ENCODE measurements around the gene DEDD. TPM values are rescaled to one million over a fixed set of nuclear protein-coding genes. Genes with fewer than 3 reads are reported as not detected.

The DEDD gene
- total and polyA plus RNA-seq, 2 experiments from 2014 or later, result 28.1 to 35.5 TPM

GRCh38 chr1:161166669-161167548 lies 34.4 kb upstream of the DEDD start:
- H3K4me1 ChIP-seq (ENCODE audit: low read depth), result no peaks in the 10 kb centered on the region
- peak in 1 of 2 donors; percentile 59 for DNase-seq (ENCODE audit: low read depth in 1 of 2, low spot score in 1 of 2)
- H3K4me3 ChIP-seq, result peak overlapping the region; percentile 60
- H3K27me3 ChIP-seq, result no peaks in the 10 kb centered on the region
- H3K9me3 ChIP-seq (ENCODE audit: low read depth), result no peaks in the 10 kb centered on the region
- TF ChIP-seq, protein P1, sequence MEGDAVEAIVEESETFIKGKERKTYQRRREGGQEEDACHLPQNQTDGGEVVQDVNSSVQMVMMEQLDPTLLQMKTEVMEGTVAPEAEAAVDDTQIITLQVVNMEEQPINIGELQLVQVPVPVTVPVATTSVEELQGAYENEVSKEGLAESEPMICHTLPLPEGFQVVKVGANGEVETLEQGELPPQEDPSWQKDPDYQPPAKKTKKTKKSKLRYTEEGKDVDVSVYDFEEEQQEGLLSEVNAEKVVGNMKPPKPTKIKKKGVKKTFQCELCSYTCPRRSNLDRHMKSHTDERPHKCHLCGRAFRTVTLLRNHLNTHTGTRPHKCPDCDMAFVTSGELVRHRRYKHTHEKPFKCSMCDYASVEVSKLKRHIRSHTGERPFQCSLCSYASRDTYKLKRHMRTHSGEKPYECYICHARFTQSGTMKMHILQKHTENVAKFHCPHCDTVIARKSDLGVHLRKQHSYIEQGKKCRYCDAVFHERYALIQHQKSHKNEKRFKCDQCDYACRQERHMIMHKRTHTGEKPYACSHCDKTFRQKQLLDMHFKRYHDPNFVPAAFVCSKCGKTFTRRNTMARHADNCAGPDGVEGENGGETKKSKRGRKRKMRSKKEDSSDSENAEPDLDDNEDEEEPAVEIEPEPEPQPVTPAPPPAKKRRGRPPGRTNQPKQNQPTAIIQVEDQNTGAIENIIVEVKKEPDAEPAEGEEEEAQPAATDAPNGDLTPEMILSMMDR (IDR thresholded peaks at IDR 0.05; ENCODE audit: low read depth, low read length), result no peak
- peaks cover 21% of the 10 kb centered on the region for H3K36me3 ChIP-seq
- H3K27ac ChIP-seq, result peak overlapping the region; percentile 40

DNA sequence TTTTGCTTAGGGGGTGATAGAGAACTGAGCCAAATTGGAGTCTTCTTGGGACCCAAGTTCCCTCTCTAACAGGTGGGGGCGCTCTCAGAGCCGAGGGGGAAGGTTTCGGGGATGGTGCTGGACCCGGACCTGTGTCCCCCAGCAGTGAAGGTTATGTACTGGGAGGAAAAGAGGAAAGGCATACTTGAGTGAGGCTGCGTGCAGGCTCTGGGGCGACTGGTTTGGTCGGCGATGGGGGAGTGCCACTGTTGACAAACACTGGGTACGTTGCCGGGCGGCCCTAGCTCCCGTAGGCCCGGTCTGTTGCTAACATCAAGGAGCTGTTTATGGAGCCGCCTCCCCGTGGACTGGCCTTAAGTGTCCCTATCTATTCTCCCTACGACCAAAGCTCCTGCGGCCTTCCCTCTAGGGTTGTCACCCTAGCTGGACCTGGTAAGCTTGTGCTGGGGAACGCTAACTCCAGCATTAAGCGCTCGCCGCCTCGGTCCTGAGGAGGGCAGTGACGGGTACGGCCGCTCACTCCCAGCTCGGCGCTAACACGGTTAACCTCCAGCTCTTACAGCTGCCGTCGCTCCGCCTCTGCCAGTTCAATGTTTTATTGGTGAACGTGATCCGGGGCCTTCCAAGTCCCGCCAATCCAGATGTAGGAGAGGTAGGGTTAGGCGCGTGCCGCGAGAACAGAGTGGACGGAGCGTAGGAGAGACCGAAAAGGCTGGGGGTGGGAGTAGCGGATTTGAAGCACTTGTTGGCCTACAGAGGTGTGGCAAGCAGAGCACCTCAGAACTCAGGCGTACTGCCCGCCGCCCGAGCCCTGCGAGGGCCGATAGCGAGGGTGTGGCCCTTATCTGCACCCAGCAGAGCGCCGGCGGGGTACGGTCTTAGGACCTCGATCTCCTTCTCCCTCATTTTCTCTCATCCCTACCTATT lies 33.5 kb upstream of the DEDD start, which contains the start of gene PPOX:
PPOX (plus strand) TSS at position 685 of the 927 bp plus-strand sequence. CDS start 422 bp downstream, outside the sequence.
- Histone ChIP-seq H3K4me3 (peak within 1 kb of the TSS; percentile 60), H3K27me3 (no peaks in the 10 kb centered on the region), H3K9me3 (ENCODE audit: low read depth) (no peaks in the 10 kb centered on the region), H3K4me1 (ENCODE audit: low read depth) (no peaks in the 10 kb centered on the region), H3K36me3 (peaks cover 14% of the 10 kb centered on the region), H3K27ac (peak within 1 kb of the TSS; percentile 81)
- TF ChIP-seq, protein P1 (IDR thresholded peaks at IDR 0.05; ENCODE audit: low read depth, low read length), result peak; percentile 44
- DNase-seq (ENCODE audit: low read depth in 1 of 2, low spot score in 1 of 2), result peak; percentile 99

DNA sequence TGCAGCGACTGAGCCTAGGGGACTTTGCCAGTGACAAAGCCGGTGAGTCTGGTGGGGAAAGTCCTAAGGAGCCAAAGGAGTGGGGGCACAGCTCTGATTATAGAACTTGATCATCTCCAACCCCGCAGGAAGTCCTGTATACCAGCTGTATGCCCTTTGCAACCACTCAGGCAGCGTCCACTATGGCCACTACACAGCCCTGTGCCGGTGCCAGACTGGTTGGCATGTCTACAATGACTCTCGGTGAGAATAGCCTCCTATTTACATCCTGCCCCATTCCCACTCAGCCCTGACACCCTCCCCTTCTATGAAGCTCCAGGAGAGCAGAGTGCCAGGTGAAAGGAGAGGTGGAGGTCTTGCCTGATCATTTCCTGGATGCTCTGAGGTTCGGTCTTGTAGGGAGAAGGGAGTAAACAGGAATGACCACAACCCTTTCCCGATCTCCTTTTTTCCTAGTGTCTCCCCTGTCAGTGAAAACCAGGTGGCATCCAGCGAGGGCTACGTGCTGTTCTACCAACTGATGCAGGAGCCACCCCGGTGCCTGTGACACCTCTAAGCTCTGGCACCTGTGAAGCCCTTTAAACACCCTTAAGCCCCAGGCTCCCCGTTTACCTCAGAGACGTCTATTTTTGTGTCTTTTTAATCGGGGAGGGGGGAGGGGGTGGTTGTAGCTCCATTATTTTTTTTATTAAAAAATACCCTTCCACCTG lies 32.6 kb upstream of the DEDD start:
- no peak for DNase-seq (ENCODE audit: low read depth in 1 of 2, low spot score in 1 of 2)
- Histone ChIP-seq H3K9me3 (ENCODE audit: low read depth) (no peaks in the 10 kb centered on the region), H3K27ac (peak overlapping the region; percentile 81), H3K4me1 (ENCODE audit: low read depth) (no peaks in the 10 kb centered on the region), H3K4me3 (peak overlapping the region; percentile 60), H3K36me3 (peaks cover 5% of the 10 kb centered on the region), H3K27me3 (no peaks in the 10 kb centered on the region)
- TF ChIP-seq, protein P1 (IDR thresholded peaks at IDR 0.05; ENCODE audit: low read depth, low read length), result no peak

DNA sequence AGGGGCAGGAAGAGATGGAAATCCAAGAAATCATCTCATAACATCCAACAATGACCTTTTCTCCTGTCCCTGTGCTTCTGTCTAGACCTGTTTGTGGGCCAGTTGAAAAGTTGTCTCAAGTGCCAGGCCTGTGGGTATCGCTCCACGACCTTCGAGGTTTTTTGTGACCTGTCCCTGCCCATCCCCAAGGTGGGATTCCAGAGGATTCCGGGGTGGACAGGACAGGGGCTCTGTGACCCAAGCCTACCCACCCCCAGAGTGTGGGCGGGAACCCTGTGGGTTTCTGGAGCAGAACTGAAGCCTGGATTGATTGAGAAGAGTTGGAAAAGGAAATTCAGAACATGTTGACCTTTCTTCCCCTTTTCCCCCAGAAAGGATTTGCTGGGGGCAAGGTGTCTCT lies 31.3 kb upstream of the DEDD start:
- no peak overlapping the region for H3K4me3 ChIP-seq
- no peak overlapping the region for H3K27ac ChIP-seq
- DNase-seq (ENCODE audit: low read depth in 1 of 2, low spot score in 1 of 2), result no peak
- peaks cover 3% of the 10 kb centered on the region for H3K4me1 ChIP-seq (ENCODE audit: low read depth)
- H3K36me3 ChIP-seq, result peaks cover 5% of the 10 kb centered on the region
- no peaks in the 10 kb centered on the region for H3K9me3 ChIP-seq (ENCODE audit: low read depth)
- no peaks in the 10 kb centered on the region for H3K27me3 ChIP-seq
- TF ChIP-seq, protein P1 (IDR thresholded peaks at IDR 0.05; ENCODE audit: low read depth, low read length), result no peak

DNA sequence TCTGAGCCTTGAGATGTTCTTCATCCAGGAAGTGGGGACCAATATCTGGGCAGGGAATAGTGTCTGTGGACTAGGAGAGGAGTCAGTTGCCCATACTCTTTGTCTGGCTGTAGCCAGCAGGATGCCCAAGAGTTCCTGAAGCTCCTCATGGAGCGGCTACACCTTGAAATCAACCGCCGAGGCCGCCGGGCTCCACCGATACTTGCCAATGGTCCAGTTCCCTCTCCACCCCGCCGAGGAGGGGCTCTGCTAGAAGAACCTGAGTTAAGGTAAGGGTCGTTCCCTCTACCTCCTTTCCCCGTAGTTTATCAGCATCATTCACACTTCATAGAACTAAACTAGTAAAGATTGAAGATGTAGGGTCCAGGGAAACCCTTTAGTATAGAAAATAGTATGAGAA lies 30.3 kb upstream of the DEDD start:
- Histone ChIP-seq H3K4me3 (no peak overlapping the region), H3K36me3 (peaks cover 5% of the 10 kb centered on the region), H3K27me3 (no peaks in the 10 kb centered on the region), H3K9me3 (ENCODE audit: low read depth) (no peaks in the 10 kb centered on the region), H3K4me1 (ENCODE audit: low read depth) (peaks cover 6% of the 10 kb centered on the region), H3K27ac (peak overlapping the region; percentile 65)
- TF ChIP-seq, protein P1 (IDR thresholded peaks at IDR 0.05; ENCODE audit: low read depth, low read length), result no peak
- DNase-seq (ENCODE audit: low read depth in 1 of 2, low spot score in 1 of 2), result no peak

All from cardiac muscle cell (in vitro differentiated cells and primary cell).